HepG2 (cell line): ENCODE results near the gene TTC5. TPM values are rescaled to one million over a fixed set of nuclear protein-coding genes. Genes with fewer than 3 reads are reported as not detected.

Experiments used
- ATAC-seq: fragments of 200-7000 bp; cut with Tn5 transposase; 3 replicates; pipeline ENCODE4 v1.9.1; 2020; ENCODE audit warnings: mild to moderate bottlenecking, moderate library complexity
- BruUV-seq: library from RNA; stranded (reverse); fragments of 400-500 nt; replicated peaks from 2 replicates; lab custom pipeline; 2021; lab: Mats Ljungman, UMichigan
- CTCF ChIA-PET: fragments of 300-600 bp; formaldehyde crosslinking; extraction: SDS; loops from one replicate; lab custom pipeline; 2021; ENCODE audit warnings: low total read pairs, inconsistent platforms, low intra/inter-chr PET ratio; lab: Yijun Ruan, JAX
- POLR2A ChIA-PET: fragments of 350-600 bp; sonication (Branson Sonifier 250); formaldehyde crosslinking; loops from one replicate; lab custom pipeline; 2020; ENCODE audit warnings: antibody characterized with exemption, inconsistent platforms; lab: Yijun Ruan, JAX
- DNase-seq: peaks from one replicate; pipeline ENCODE4 v3.0.0-alpha.2; 2015; ENCODE audit warnings: low spot score
- FAIRE-seq: peaks from 3 replicates; lab custom pipeline; 2011; peaks lifted over from hg19 to GRCh38; lab: Jason Lieb, UNC
- H2AFZ ChIP-seq: one replicate; pipeline ENCODE4 v1.6.1; 2011; ENCODE audit warnings: low read length, inconsistent platforms
- H3K27ac ChIP-seq: fragments of 300-600 bp; 3 replicates; pipeline ENCODE4 v1.8.0; 2011; ENCODE audit warnings: mixed run types, mild to moderate bottlenecking, mixed read lengths, low read length, inconsistent platforms; ENCODE audit not compliant: insufficient read depth; ENCODE audit errors: extremely low read length
- H3K27me3 ChIP-seq, 2 experiments: fragments of 200-600 bp in 1 of 2; 2 replicates in 1 of 2; 3 replicates in 1 of 2; pipeline versions ENCODE4 v1.6.0 to v1.8.0; 2011; ENCODE audit warnings: low read length in 2 of 2, mild to moderate bottlenecking in 2 of 2, moderate library complexity in 2 of 2, inconsistent platforms in 1 of 2; ENCODE audit not compliant: insufficient read depth in 2 of 2, control insufficient read depth in 1 of 2
- H3K36me3 ChIP-seq, 2 experiments: fragments of 200-600 bp in 1 of 2; replicated peaks in 1 of 2; 2 replicates in 1 of 2; 3 replicates in 1 of 2; pipeline versions ENCODE4 v1.5.1 to v1.8.0; 2011; ENCODE audit warnings: low read length in 2 of 2, inconsistent platforms in 1 of 2; ENCODE audit not compliant: insufficient read depth in 2 of 2, control insufficient read depth in 1 of 2
- H3K4me1 ChIP-seq: 2 replicates; pipeline ENCODE4 v1.5.1; 2012; ENCODE audit warnings: low read length, inconsistent platforms; ENCODE audit not compliant: insufficient read depth
- H3K4me2 ChIP-seq: 2 replicates; pipeline ENCODE4 v1.6.0; 2011; ENCODE audit warnings: low read depth, low read length, inconsistent platforms
- H3K4me3 ChIP-seq, 3 experiments: fragments of 200-600 bp in 1 of 3; sonication (generic), shearing (Covaris generic) in 1 of 3; replicated peaks in 1 of 3; 2 replicates each; pipeline ENCODE4 v1.5.1; 2011 to 2016; ENCODE audit warnings: low read length in 3 of 3, inconsistent platforms in 2 of 3, low read depth in 2 of 3, mild to moderate bottlenecking in 2 of 3, control low read depth in 1 of 3, mixed read lengths in 1 of 3; ENCODE audit not compliant: insufficient read depth in 1 of 3
- H3K79me2 ChIP-seq: one replicate; pipeline ENCODE4 v1.6.1; 2011; ENCODE audit warnings: low read length, inconsistent platforms; ENCODE audit not compliant: insufficient read depth
- H3K9ac ChIP-seq: 2 replicates; pipeline ENCODE4 v1.6.0; 2011; ENCODE audit warnings: mild to moderate bottlenecking, low read depth, low read length, inconsistent platforms; ENCODE audit not compliant: insufficient read depth
- H3K9me3 ChIP-seq: 2 replicates; pipeline ENCODE4 v1.5.1; 2012; ENCODE audit warnings: mild to moderate bottlenecking, low read length
- H4K20me1 ChIP-seq: 2 replicates; pipeline ENCODE4 v1.6.0; 2011; ENCODE audit warnings: inconsistent platforms, mild to moderate bottlenecking, low read length, moderate library complexity; ENCODE audit not compliant: insufficient read depth
- ATM ChIP-seq: fragments of 450-650 bp; IDR thresholded peaks from 2 replicates; pipeline ENCODE4 v1.7.1; 2017; ENCODE audit warnings: mild to moderate bottlenecking, borderline replicate concordance
- BCL6 ChIP-seq: IDR thresholded peaks from 2 replicates; pipeline ENCODE4 v1.6.1; 2016; ENCODE audit warnings: missing genetic modification reagents, missing compliant biosample characterization
- BRF2 ChIP-seq: sonication (generic); formaldehyde crosslinking; IDR thresholded peaks from 2 replicates; pipeline ENCODE4 v1.8.1; 2022; ENCODE audit warnings: mild to moderate bottlenecking, missing genetic modification reagents
- EZH2 ChIP-seq: conservative IDR thresholded peaks from 2 replicates; pipeline ENCODE4 v1.6.1; 2012; ENCODE audit warnings: mild to moderate bottlenecking, low read depth, low read length, moderate library complexity
- HDAC1 ChIP-seq: sonication (generic); formaldehyde crosslinking; IDR thresholded peaks from 2 replicates; pipeline ENCODE4 v1.5.1; 2020; ENCODE audit warnings: mild to moderate bottlenecking, missing genetic modification reagents
- MAFF ChIP-seq: IDR thresholded peaks from 2 replicates; pipeline ENCODE4 v1.6.1; 2011; ENCODE audit warnings: low read depth, low read length, improper control_type of control experiment
- NFE2L2 ChIP-seq: fragments of 150-350 bp; IDR thresholded peaks from 2 replicates; pipeline ENCODE4 v1.6.1; 2014; ENCODE audit warnings: low read length
- REXO4 ChIP-seq: sonication (generic); formaldehyde crosslinking; IDR thresholded peaks from 2 replicates; pipeline ENCODE4 v1.8.0; 2022; ENCODE audit warnings: missing genetic modification reagents, mild to moderate bottlenecking, borderline replicate concordance
- SP1 ChIP-seq, 2 experiments: fragments of 450-650 bp in 1 of 2; sonication (generic) in 1 of 2; formaldehyde crosslinking in 1 of 2; IDR thresholded peaks; 2 replicates each; pipeline versions ENCODE4 v1.4.0 to v1.6.1; 2016 to 2020; ENCODE audit warnings: missing genetic modification reagents in 1 of 2
- ZBTB25 ChIP-seq: IDR thresholded peaks from 2 replicates; pipeline ENCODE4 v1.6.1; 2018; ENCODE audit warnings: missing genetic modification reagents
- ZKSCAN8 ChIP-seq: IDR thresholded peaks from 2 replicates; pipeline ENCODE4 v1.6.1; 2016; ENCODE audit warnings: borderline replicate concordance, missing genetic modification reagents, missing compliant biosample characterization
- ZNF207 ChIP-seq: fragments of 450-650 bp; IDR thresholded peaks from 2 replicates; pipeline ENCODE4 v1.6.1; 2016; ENCODE audit warnings: antibody characterized with exemption, borderline replicate concordance
- ZNF746 ChIP-seq: sonication (generic); formaldehyde crosslinking; IDR thresholded peaks from 2 replicates; pipeline ENCODE4 v1.8.0; 2022; ENCODE audit warnings: mild to moderate bottlenecking, missing genetic modification reagents
- ZNF75D ChIP-seq: sonication (generic); formaldehyde crosslinking; IDR thresholded peaks from 2 replicates; pipeline ENCODE4 v1.8.1; 2023; ENCODE audit warnings: missing genetic modification reagents, mild to moderate bottlenecking, borderline replicate concordance
- WGBS: methylation state at CpG from one replicate; pipeline ENCODE4 v1.1.6; 2017; ENCODE audit warnings: low lambda C conversion rate; 5-methylcytosine and 5-hydroxymethylcytosine counted together
- in situ Hi-C: cut with HindIII; loops from 2 replicates; pipeline ENCODE4 v1.10.0; 2017; ENCODE audit warnings: low pct_unique_long_range_greater_than_20kb; ENCODE audit not compliant: extremely low pct_ligation_motif_present
- intact Hi-C: fragments of 100-400 bp; cut with micrococcal nuclease; formaldehyde crosslinking; loops from one replicate; pipeline ENCODE4 v1.10.0; 2022; ENCODE audit not compliant: unreplicated experiment
- polyA plus RNA-seq, 8 experiments: library from polyadenylated mRNA; depleted of rRNA in 3 of 8; stranded (reverse) in 7 of 8; unstranded in 1 of 8; fragments of >200 nt; fragmentation: Illumina TruSeq in 4 of 8; extraction: Trizol in 4 of 8; gene quantifications; 2 replicates each; pipeline versions ENCODE4 v1.2.1 to v1.2.3, GENCODE V29; 2011 to 2016; ENCODE audit warnings: low read depth in 4 of 8, missing spikeins in 1 of 8, mixed read lengths in 1 of 8; ENCODE audit not compliant: insufficient read depth in 1 of 8
- total RNA-seq, 5 experiments: library from RNA; depleted of rRNA; stranded (reverse); fragments of >200 nt; fragmentation: Illumina TruSeq; extraction: Trizol; gene quantifications; 2 replicates each; pipeline ENCODE4 v1.2.3, GENCODE V29; 2016; ENCODE audit warnings: low read depth in 1 of 5

The TTC5 gene
- total and polyA plus RNA-seq, 2 of the 13 experiments (the other 11 are each of a cell fraction or from before 2014, with no cell fraction given) = 8.7 to 28.5 TPM

GRCh38 chr14:20302042-20302755, 3.6 kb downstream of the TTC5 start:
- H3K9ac ChIP-seq = no peak overlapping the region
- BruUV-seq = no TSS peak
- in situ Hi-C loops (no loop called here), intact Hi-C loops (no loop called here)
- H3K36me3 ChIP-seq = peaks cover 14 to 36% of the 10 kb centered on the region in 2 experiments
- no peaks in the 10 kb centered on the region for H3K9me3 ChIP-seq
- H2AFZ ChIP-seq = no peak overlapping the region
- no peak overlapping the region for H3K4me3 ChIP-seq
- no peak overlapping the region for H3K27ac ChIP-seq
- POLR2A ChIA-PET = no interaction called here
- H3K79me2 ChIP-seq = peaks cover 25% of the 10 kb centered on the region
- no peaks in the 10 kb centered on the region for H4K20me1 ChIP-seq
- FAIRE-seq = no peak
- H3K4me2 ChIP-seq = no peak overlapping the region
- WGBS = 94% methylated on average over 1 of the region's 1 CpG
- CTCF ChIA-PET = no interaction called here
- peaks cover 26% of the 10 kb centered on the region for H3K4me1 ChIP-seq
- no peaks in the 10 kb centered on the region; a peak in 1 of 5 replicates for H3K27me3 ChIP-seq
- no peak for DNase-seq
- TF ChIP-seq BCL6 (CRISPR knock-in tag) (no peak), MAFF (peak; percentile 45; the same call in 1 of the 2 replicates), NFE2L2 (peak; percentile 84), ATM (no peak)
- no peak for ATAC-seq

GRCh38 chr14:20295067-20295466, 10.7 kb downstream of the TTC5 start:
- intact Hi-C loops = no loop called here
- TF ChIP-seq BRF2 (CRISPR knock-in tag) (no peak), REXO4 (no peak), ZNF207 (no peak), ZNF75D (CRISPR knock-in tag) (no peak), ZBTB25 (no peak), ZNF746 (CRISPR knock-in tag) (no peak), SP1 (IDR thresholded peaks at IDR 0.05) (no peak), SP1 (CRISPR knock-in tag; IDR thresholded peaks at IDR 0.05) (no peak), EZH2 (no peak), HDAC1 (CRISPR knock-in tag) (no peak), ZKSCAN8 (CRISPR knock-in tag) (no peak)
- DNase-seq (no peak), FAIRE-seq (no peak), ATAC-seq (no peak)
- in situ Hi-C loops = no loop called here
- Histone ChIP-seq H2AFZ (no peak overlapping the region), H4K20me1 (no peaks in the 10 kb centered on the region), H3K79me2 (no peaks in the 10 kb centered on the region), H3K4me1 (no peaks in the 10 kb centered on the region), H3K27ac (no peak overlapping the region), H3K9me3 (no peaks in the 10 kb centered on the region), H3K4me2 (no peak overlapping the region), H3K27me3 (no peaks in the 10 kb centered on the region), H3K4me3 (no peak overlapping the region), H3K36me3 (peaks cover 15 to 63% of the 10 kb centered on the region in 2 experiments), H3K9ac (no peak overlapping the region)
- ChIA-PET CTCF (no interaction called here), POLR2A (no interaction called here)
- WGBS = 96% methylated on average over 4 of the region's 4 CpGs
- BruUV-seq = no TSS peak
